Type B pancreatic cell (in vitro differentiated cells): ENCODE data around the gene MPO. TPM values are rescaled to one million over a fixed set of nuclear protein-coding genes. Genes with fewer than 3 reads are reported as not detected.

Experiments used
- DNase-seq: peaks from one replicate; pipeline ENCODE4 v3.0.0; 2021; ENCODE audit warnings: mixed read lengths; ENCODE audit not compliant: unreplicated experiment; ENCODE audit errors: extremely low spot score
- H3K27ac Mint-ChIP-seq: 2 replicates; pipeline ENCODE4 v1.8.0; 2021; ENCODE audit warnings: mild to moderate bottlenecking, mixed read lengths
- H3K27me3 Mint-ChIP-seq: 2 replicates; pipeline ENCODE4 v1.8.0; 2021; ENCODE audit warnings: mixed read lengths
- H3K36me3 Mint-ChIP-seq: 2 replicates; pipeline ENCODE4 v1.8.0; 2021; ENCODE audit warnings: mixed read lengths
- H3K4me1 Mint-ChIP-seq: one replicate; pipeline ENCODE4 v1.8.0; 2021; ENCODE audit warnings: mixed read lengths; ENCODE audit not compliant: unreplicated experiment
- H3K4me3 Mint-ChIP-seq: 2 replicates; pipeline ENCODE4 v1.8.0; 2021; ENCODE audit warnings: mild to moderate bottlenecking, mixed read lengths
- H3K9me3 Mint-ChIP-seq: 2 replicates; pipeline ENCODE4 v1.8.0; 2021; ENCODE audit warnings: mixed read lengths
- CTCF ChIP-seq: fragments of 200-600 bp; sonication (generic); conservative IDR thresholded peaks from 2 replicates; pipeline ENCODE4 v1.5.0; 2021; ENCODE audit warnings: antibody characterized with exemption, mild to moderate bottlenecking
- total RNA-seq: library from RNA; stranded (reverse); gene quantifications from 2 replicates; pipeline ENCODE4 v1.2.1, GENCODE V29; 2021; ENCODE audit warnings: low replicate concordance

MPO gene
- total RNA-seq, 1 donor from 2014 or later = not detected

GRCh38 chr17:58279016-58279711, 1.6 kb downstream of the MPO start:
- Mint-ChIP-seq H3K4me3 (no peak overlapping the region), H3K27me3 (peaks cover 30% of the 10 kb centered on the region), H3K9me3 (no peaks in the 10 kb centered on the region), H3K27ac (no peak overlapping the region), H3K36me3 (no peaks in the 10 kb centered on the region), H3K4me1 (no peaks in the 10 kb centered on the region)
- DNase-seq = no peak
- no peak for TF ChIP-seq CTCF

GRCh38 chr17:58278661-58279015, 2.1 kb downstream of the MPO start:
- H3K27ac Mint-ChIP-seq = no peak overlapping the region
- DNase-seq = no peak
- no peaks in the 10 kb centered on the region for H3K9me3 Mint-ChIP-seq
- H3K4me3 Mint-ChIP-seq = no peak overlapping the region
- H3K4me1 Mint-ChIP-seq = no peaks in the 10 kb centered on the region
- H3K36me3 Mint-ChIP-seq = no peaks in the 10 kb centered on the region
- peaks cover 30% of the 10 kb centered on the region for H3K27me3 Mint-ChIP-seq
- TF ChIP-seq CTCF = no peak

GRCh38 chr17:58277802-58278595, 2.7 kb downstream of the MPO start:
- Mint-ChIP-seq H3K9me3 (no peaks in the 10 kb centered on the region), H3K36me3 (no peaks in the 10 kb centered on the region), H3K27me3 (peaks cover 26% of the 10 kb centered on the region), H3K4me3 (no peak overlapping the region), H3K27ac (no peak overlapping the region), H3K4me1 (no peaks in the 10 kb centered on the region)
- no peak for DNase-seq
- no peak for TF ChIP-seq CTCF

- H3K27me3 Mint-ChIP-seq = peaks cover 28% of the 10 kb centered on the region
- no peaks in the 10 kb centered on the region for H3K36me3 Mint-ChIP-seq
- H3K4me1 Mint-ChIP-seq = no peaks in the 10 kb centered on the region
- peak; percentile 60 for TF ChIP-seq CTCF
- DNase-seq = no peak
- H3K27ac Mint-ChIP-seq = no peak overlapping the region
- no peaks in the 10 kb centered on the region for H3K9me3 Mint-ChIP-seq
- no peak overlapping the region for H3K4me3 Mint-ChIP-seq
Measured at GRCh38 chr17:58277107-58277801, 3.5 kb downstream of the MPO start.

GRCh38 chr17:58276423-58276822, 4.3 kb downstream of the MPO start:
- H3K4me3 Mint-ChIP-seq = no peak overlapping the region
- H3K27ac Mint-ChIP-seq = no peak overlapping the region
- H3K4me1 Mint-ChIP-seq = no peaks in the 10 kb centered on the region
- H3K27me3 Mint-ChIP-seq = peaks cover 30% of the 10 kb centered on the region
- no peaks in the 10 kb centered on the region for H3K9me3 Mint-ChIP-seq
- no peaks in the 10 kb centered on the region for H3K36me3 Mint-ChIP-seq
- no peak for TF ChIP-seq CTCF
- DNase-seq = no peak
